HEK293 (cell line): Measurements from ENCODE around the gene ZBTB21.

ENCODE experiments used
- BCL11A ChIP-seq: fragments of 450-650 bp; formaldehyde crosslinking; IDR thresholded peaks from 2 replicates; pipeline ENCODE4 v1.5.1; 2016; ENCODE audit warnings: low read depth, missing biosample characterization, missing genetic modification characterization
- CTCF ChIP-seq: fragments of 450-650 bp; formaldehyde crosslinking; IDR thresholded peaks from 2 replicates; pipeline ENCODE4 v1.5.1; 2016; ENCODE audit warnings: missing biosample characterization, missing genetic modification characterization
- PBX3 ChIP-seq: sonication (generic); formaldehyde crosslinking; IDR thresholded peaks from 2 replicates; pipeline ENCODE4 v1.8.1; 2022; ENCODE audit warnings: mild to moderate bottlenecking, moderate library complexity, missing genetic modification reagents
- PRDM1 ChIP-seq: fragments of 450-650 bp; formaldehyde crosslinking; IDR thresholded peaks from 2 replicates; pipeline ENCODE4; 2016; ENCODE audit warnings: missing biosample characterization, missing genetic modification characterization
- PRDM4 ChIP-seq: fragments of 450-650 bp; formaldehyde crosslinking; IDR thresholded peaks from 2 replicates; pipeline ENCODE4 v1.5.1; 2017; ENCODE audit warnings: missing biosample characterization, missing genetic modification characterization
- SCRT1 ChIP-seq: fragments of 450-650 bp; formaldehyde crosslinking; IDR thresholded peaks from 2 replicates; pipeline ENCODE4 v1.5.1; 2016; ENCODE audit warnings: missing biosample characterization, missing genetic modification characterization, borderline replicate concordance
- ZBTB44 ChIP-seq: fragments of 450-650 bp; IDR thresholded peaks from 2 replicates; pipeline ENCODE4 v1.5.1; 2018; ENCODE audit warnings: missing biosample characterization, mild to moderate bottlenecking, missing genetic modification characterization
- ZNF146 ChIP-seq: fragments of 450-650 bp; formaldehyde crosslinking; IDR thresholded peaks from 2 replicates; pipeline ENCODE4 v1.5.1; 2016; ENCODE audit warnings: missing biosample characterization, missing genetic modification characterization
- ZNF155 ChIP-seq: fragments of 450-650 bp; formaldehyde crosslinking; IDR thresholded peaks from 2 replicates; pipeline ENCODE4 v1.5.1; 2016; ENCODE audit warnings: missing biosample characterization, missing genetic modification characterization
- ZNF2 ChIP-seq: fragments of 450-650 bp; formaldehyde crosslinking; IDR thresholded peaks from 2 replicates; pipeline ENCODE4 v1.5.1; 2016; ENCODE audit warnings: missing biosample characterization, missing genetic modification characterization
- ZNF600 ChIP-seq: fragments of 450-650 bp; formaldehyde crosslinking; IDR thresholded peaks from 2 replicates; pipeline ENCODE4 v1.5.1; 2016; ENCODE audit warnings: missing biosample characterization, missing genetic modification characterization
- ZNF785 ChIP-seq: fragments of 450-650 bp; formaldehyde crosslinking; IDR thresholded peaks from 2 replicates; pipeline ENCODE4 v1.5.1; 2016; ENCODE audit warnings: missing biosample characterization, missing genetic modification characterization
- TF ChIP-seq, protein P1 (sequence below): fragments of 450-650 bp; formaldehyde crosslinking; IDR thresholded peaks from 2 replicates; pipeline ENCODE4 v1.5.1; 2016; ENCODE audit warnings: missing biosample characterization, missing genetic modification characterization

DNA sequence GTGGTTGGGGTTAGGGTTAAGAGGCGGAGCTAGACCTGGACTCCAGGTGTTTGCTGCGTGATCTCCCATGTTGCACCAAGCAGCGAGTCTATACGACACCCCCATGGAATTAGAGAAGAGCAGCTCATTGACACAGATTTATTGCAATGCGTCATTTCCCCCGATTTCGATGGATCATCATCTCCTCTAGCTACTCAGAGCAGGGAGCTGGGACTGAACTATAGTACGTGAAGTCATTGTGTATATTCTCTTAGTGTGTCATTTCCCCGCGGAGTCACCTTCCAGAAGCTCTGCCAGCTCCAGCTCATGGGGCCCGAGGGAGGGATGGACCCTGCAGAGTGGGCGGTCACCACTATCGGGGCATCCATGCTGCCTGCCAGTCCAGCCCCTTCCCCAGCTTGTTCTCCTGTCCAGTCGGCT lies 48.9 kb downstream of the ZBTB21 start:
- TF ChIP-seq ZNF2 (tag by site-specific recombination) (no peak), ZNF146 (tag by site-specific recombination) (no peak), BCL11A (tag by site-specific recombination) (no peak), ZNF600 (tag by site-specific recombination) (no peak), PBX3 (no peak), PRDM4 (tag by site-specific recombination) (no peak), PRDM1 (tag by site-specific recombination) (no peak), ZNF155 (tag by site-specific recombination) (no peak), ZNF785 (tag by site-specific recombination) (no peak), CTCF (tag by site-specific recombination) (no peak), ZBTB44 (tag by site-specific recombination) (no peak), SCRT1 (tag by site-specific recombination) (no peak)
- TF ChIP-seq, protein P1, sequence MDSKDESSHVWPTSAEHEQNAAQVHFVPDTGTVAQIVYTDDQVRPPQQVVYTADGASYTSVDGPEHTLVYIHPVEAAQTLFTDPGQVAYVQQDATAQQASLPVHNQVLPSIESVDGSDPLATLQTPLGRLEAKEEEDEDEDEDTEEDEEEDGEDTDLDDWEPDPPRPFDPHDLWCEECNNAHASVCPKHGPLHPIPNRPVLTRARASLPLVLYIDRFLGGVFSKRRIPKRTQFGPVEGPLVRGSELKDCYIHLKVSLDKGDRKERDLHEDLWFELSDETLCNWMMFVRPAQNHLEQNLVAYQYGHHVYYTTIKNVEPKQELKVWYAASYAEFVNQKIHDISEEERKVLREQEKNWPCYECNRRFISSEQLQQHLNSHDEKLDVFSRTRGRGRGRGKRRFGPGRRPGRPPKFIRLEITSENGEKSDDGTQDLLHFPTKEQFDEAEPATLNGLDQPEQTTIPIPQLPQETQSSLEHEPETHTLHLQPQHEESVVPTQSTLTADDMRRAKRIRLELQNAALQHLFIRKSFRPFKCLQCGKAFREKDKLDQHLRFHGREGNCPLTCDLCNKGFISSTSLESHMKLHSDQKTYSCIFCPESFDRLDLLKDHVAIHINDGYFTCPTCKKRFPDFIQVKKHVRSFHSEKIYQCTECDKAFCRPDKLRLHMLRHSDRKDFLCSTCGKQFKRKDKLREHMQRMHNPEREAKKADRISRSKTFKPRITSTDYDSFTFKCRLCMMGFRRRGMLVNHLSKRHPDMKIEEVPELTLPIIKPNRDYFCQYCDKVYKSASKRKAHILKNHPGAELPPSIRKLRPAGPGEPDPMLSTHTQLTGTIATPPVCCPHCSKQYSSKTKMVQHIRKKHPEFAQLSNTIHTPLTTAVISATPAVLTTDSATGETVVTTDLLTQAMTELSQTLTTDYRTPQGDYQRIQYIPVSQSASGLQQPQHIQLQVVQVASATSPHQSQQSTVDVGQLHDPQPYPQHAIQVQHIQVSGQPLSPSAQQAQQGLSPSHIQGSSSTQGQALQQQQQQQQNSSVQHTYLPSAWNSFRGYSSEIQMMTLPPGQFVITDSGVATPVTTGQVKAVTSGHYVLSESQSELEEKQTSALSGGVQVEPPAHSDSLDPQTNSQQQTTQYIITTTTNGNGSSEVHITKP (tag by site-specific recombination) = no peak
